K562 (cell line): ENCODE results near the gene TOR1B. TPM values are rescaled to one million over a fixed set of nuclear protein-coding genes. Genes with fewer than 3 reads are reported as not detected.
A peak's percentile ranks its signal among the peaks of the same experiment; 100 is the strongest.

Experiments used
- ARID1B ChIP-seq: fragments of 450-650 bp; IDR thresholded peaks from 2 replicates; pipeline ENCODE4 v1.6.1; 2016; ENCODE audit warnings: antibody characterized with exemption, mild to moderate bottlenecking, inconsistent platforms
- BCOR ChIP-seq: fragments of 450-650 bp; IDR thresholded peaks from 2 replicates; pipeline ENCODE4 v1.6.1; 2016
- FOXA1 ChIP-seq: fragments of 450-650 bp; IDR thresholded peaks from 2 replicates; pipeline ENCODE4 v1.6.1; 2016; ENCODE audit warnings: mild to moderate bottlenecking, borderline replicate concordance
- GTF2E2 ChIP-seq: fragments of 200-800 bp; sonication (Bioruptor generic); IDR thresholded peaks from 2 replicates; pipeline ENCODE4 v1.6.1; 2016; ENCODE audit warnings: missing genetic modification characterization, missing compliant biosample characterization
- KDM1A ChIP-seq, 2 experiments: fragments of 450-650 bp; IDR thresholded peaks; 2 replicates each; pipeline ENCODE4 v1.6.1; 2016; ENCODE audit warnings: mild to moderate bottlenecking in 2 of 2
- KLF13 ChIP-seq: fragments of 450-650 bp; IDR thresholded peaks from 2 replicates; pipeline ENCODE4 v1.6.1; 2016; ENCODE audit warnings: missing genetic modification characterization, low read depth, mild to moderate bottlenecking, missing compliant biosample characterization, moderate library complexity, borderline replicate concordance
- L3MBTL2 ChIP-seq: fragments of 450-650 bp; IDR thresholded peaks from 2 replicates; pipeline ENCODE4 v1.6.1; 2016; ENCODE audit warnings: mild to moderate bottlenecking, moderate library complexity
- MTA3 ChIP-seq: fragments of 450-650 bp; formaldehyde crosslinking; IDR thresholded peaks from 2 replicates; pipeline ENCODE4 v1.6.1; 2017; ENCODE audit warnings: mild to moderate bottlenecking, borderline replicate concordance
- NBN ChIP-seq: fragments of 450-650 bp; IDR thresholded peaks from 2 replicates; pipeline ENCODE4 v1.6.1; 2016; ENCODE audit warnings: low read depth, mild to moderate bottlenecking
- NR2C2 ChIP-seq, 2 experiments: fragments of 200-800 bp in 1 of 2; sonication (Bioruptor generic) in 1 of 2; sonication (generic) in 1 of 2; formaldehyde crosslinking in 1 of 2; IDR thresholded peaks; 2 replicates each; pipeline versions ENCODE4 v1.6.1 to v1.8.0; 2016 to 2022; ENCODE audit warnings: mild to moderate bottlenecking in 1 of 2, missing compliant biosample characterization in 1 of 2, missing genetic modification characterization in 1 of 2, missing genetic modification reagents in 1 of 2
- NRF1 ChIP-seq, 2 experiments: fragments of 450-650 bp; IDR thresholded peaks in 1 of 2; conservative IDR thresholded peaks in 1 of 2; 2 replicates each; pipeline ENCODE4 v1.6.1; 2014; ENCODE audit warnings: mild to moderate bottlenecking in 2 of 2
- PHTF2 ChIP-seq: fragments of 250-450 bp; sonication (Bioruptor Pico); IDR thresholded peaks from 2 replicates; pipeline ENCODE4 v1.5.0; 2021; ENCODE audit warnings: mild to moderate bottlenecking
- POLR2A ChIP-seq: fragments of 450-650 bp; conservative IDR thresholded peaks from 2 replicates; pipeline ENCODE4 v1.6.1; 2016
- RUNX1 ChIP-seq: sonication (generic); IDR thresholded peaks from 2 replicates; pipeline ENCODE4 v1.6.1; 2016; ENCODE audit warnings: antibody characterized with exemption, low read depth
- SRSF9 ChIP-seq: fragments of 200-400 bp; formaldehyde crosslinking; IDR thresholded peaks from 2 replicates; pipeline ENCODE4 v1.6.1; 2017; ENCODE audit warnings: low read depth, low read length, borderline replicate concordance
- TCF3 ChIP-seq: sonication (generic); formaldehyde crosslinking; IDR thresholded peaks from 2 replicates; pipeline ENCODE4 v1.4.0; 2020; ENCODE audit warnings: mild to moderate bottlenecking, missing genetic modification reagents
- YY1 ChIP-seq, 3 experiments: IDR thresholded peaks; 2 replicates each; pipeline ENCODE4 v1.6.1; 2011; ENCODE audit warnings: low read length in 2 of 3, mild to moderate bottlenecking in 2 of 3, moderate library complexity in 2 of 3, borderline replicate concordance in 1 of 3, control low read depth in 1 of 3, low read depth in 1 of 3; ENCODE audit not compliant: insufficient read depth in 3 of 3, insufficient replicate concordance in 2 of 3, control insufficient read depth in 1 of 3, insufficient read length in 1 of 3; ENCODE audit errors: extremely low read depth in 1 of 3
- ZNF174 ChIP-seq: fragments of 250-450 bp; sonication (Bioruptor Pico); IDR thresholded peaks from 2 replicates; pipeline ENCODE4 v1.4.0; 2020; ENCODE audit warnings: mild to moderate bottlenecking
- ZNF197 ChIP-seq: fragments of 200-800 bp; sonication (Bioruptor generic); IDR thresholded peaks from 2 replicates; pipeline ENCODE4 v1.6.1; 2016; ENCODE audit warnings: low read depth, missing genetic modification characterization, missing compliant biosample characterization
- polyA plus RNA-seq, 8 experiments: library from polyadenylated mRNA; depleted of rRNA in 4 of 8; stranded (reverse) in 5 of 8; unstranded in 3 of 8; fragments of >200 nt; fragmentation: Nextera tagmentation in 2 of 8; fragmentation: Illumina TruSeq in 1 of 8; extraction: Ambion mirVana in 2 of 8; extraction: Trizol in 1 of 8; gene quantifications; 2 replicates each; pipeline versions ENCODE4 v1.2.1 to v1.2.3, GENCODE V29; 2011 to 2014; ENCODE audit warnings: inconsistent platforms in 1 of 8, missing spikeins in 1 of 8
- total RNA-seq, 7 experiments: library from RNA; depleted of rRNA in 6 of 7; stranded (reverse); fragments of >200 nt in 6 of 7; fragmentation: Illumina TruSeq in 2 of 7; extraction: Trizol in 2 of 7; gene quantifications; 2 replicates each; pipeline versions ENCODE4 v1.2.1 to v1.2.3, GENCODE V29; 2011 to 2021; ENCODE audit warnings: low replicate concordance in 1 of 7
- TF ChIP-seq, protein P1 (sequence below): fragments of 200-800 bp; sonication (Bioruptor generic); IDR thresholded peaks from 2 replicates; pipeline ENCODE4 v1.6.1; 2017; ENCODE audit warnings: missing genetic modification characterization, missing compliant biosample characterization
- TF ChIP-seq, protein P2 (sequence below): fragments of 250-450 bp; sonication (Bioruptor Pico); IDR thresholded peaks from 2 replicates; pipeline ENCODE4 v1.8.0; 2021; ENCODE audit warnings: moderate library complexity, mild to moderate bottlenecking, inconsistent platforms
- TF ChIP-seq, protein P3 (sequence below): fragments of 450-650 bp; IDR thresholded peaks from 2 replicates; pipeline ENCODE4 v1.7.0; 2016; ENCODE audit warnings: borderline replicate concordance

TOR1B gene
- total and polyA plus RNA-seq, 9 of the 15 experiments (the other 6 are each of a cell fraction or from before 2014, with no cell fraction given): 4.2 to 36.5 (median 24.6) TPM

DNA sequence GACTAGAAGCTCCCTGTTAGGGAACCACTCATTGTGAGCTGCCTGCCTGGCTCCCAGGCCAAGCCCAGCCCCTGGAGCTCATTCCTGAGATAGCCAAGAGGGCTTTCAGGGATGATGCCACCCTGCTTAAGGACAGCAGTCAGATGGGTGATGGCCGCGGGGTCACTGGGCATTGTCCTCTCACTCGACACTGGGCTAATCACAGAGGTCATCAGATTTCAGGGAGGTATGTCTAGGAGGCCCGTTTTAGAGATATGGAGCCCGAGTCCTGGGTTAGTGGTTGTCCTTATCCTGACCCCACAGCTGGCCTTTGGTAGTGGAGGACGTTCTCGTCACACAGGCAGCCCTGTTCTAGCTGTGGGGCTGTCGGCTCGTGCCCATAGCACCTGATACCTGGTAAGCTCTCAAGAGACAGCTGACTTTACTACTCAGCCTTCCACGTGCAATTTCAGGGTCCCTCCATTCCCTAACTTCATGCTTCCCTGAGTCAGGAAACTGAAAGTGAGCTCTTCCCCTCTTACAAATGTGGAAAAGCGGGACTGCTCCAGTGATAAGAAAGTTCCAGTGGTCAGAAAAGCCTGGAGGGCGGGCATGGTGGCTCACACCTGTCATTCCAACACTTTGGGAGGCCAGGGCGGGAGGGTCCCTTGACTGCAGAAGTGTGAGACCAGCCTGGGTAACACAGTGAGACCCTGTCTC is 43.0 kb upstream of the TOR1B start (continued):
- TF ChIP-seq ZNF197: no peak
- peak; percentile 65 for TF ChIP-seq TCF3 (CRISPR knock-in tag)
- TF ChIP-seq NR2C2 (CRISPR knock-in tag; IDR thresholded peaks at IDR 0.05): no peak
- TF ChIP-seq NR2C2 (tag; IDR thresholded peaks at IDR 0.05): peak; percentile 74
- peak in 1 of 3 experiments; percentile 11 for TF ChIP-seq YY1 (IDR thresholded peaks at IDR 0.05; ENCODE audit: borderline replicate concordance in 1 of 3, control insufficient read depth in 1 of 3, extremely low read depth in 1 of 3, insufficient read depth in 3 of 3, insufficient read length in 1 of 3, insufficient replicate concordance in 2 of 3, low read depth in 1 of 3, low read length in 2 of 3)
- TF ChIP-seq, protein P1, sequence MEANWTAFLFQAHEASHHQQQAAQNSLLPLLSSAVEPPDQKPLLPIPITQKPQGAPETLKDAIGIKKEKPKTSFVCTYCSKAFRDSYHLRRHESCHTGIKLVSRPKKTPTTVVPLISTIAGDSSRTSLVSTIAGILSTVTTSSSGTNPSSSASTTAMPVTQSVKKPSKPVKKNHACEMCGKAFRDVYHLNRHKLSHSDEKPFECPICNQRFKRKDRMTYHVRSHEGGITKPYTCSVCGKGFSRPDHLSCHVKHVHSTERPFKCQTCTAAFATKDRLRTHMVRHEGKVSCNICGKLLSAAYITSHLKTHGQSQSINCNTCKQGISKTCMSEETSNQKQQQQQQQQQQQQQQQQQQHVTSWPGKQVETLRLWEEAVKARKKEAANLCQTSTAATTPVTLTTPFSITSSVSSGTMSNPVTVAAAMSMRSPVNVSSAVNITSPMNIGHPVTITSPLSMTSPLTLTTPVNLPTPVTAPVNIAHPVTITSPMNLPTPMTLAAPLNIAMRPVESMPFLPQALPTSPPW: no peak
- no peak for TF ChIP-seq ZNF174 (CRISPR knock-in tag)
- TF ChIP-seq SRSF9: no peak
- TF ChIP-seq, protein P2, sequence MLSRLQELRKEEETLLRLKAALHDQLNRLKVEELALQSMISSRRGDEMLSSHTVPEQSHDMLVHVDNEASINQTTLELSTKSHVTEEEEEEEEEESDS: no peak
- TF ChIP-seq, protein P3, sequence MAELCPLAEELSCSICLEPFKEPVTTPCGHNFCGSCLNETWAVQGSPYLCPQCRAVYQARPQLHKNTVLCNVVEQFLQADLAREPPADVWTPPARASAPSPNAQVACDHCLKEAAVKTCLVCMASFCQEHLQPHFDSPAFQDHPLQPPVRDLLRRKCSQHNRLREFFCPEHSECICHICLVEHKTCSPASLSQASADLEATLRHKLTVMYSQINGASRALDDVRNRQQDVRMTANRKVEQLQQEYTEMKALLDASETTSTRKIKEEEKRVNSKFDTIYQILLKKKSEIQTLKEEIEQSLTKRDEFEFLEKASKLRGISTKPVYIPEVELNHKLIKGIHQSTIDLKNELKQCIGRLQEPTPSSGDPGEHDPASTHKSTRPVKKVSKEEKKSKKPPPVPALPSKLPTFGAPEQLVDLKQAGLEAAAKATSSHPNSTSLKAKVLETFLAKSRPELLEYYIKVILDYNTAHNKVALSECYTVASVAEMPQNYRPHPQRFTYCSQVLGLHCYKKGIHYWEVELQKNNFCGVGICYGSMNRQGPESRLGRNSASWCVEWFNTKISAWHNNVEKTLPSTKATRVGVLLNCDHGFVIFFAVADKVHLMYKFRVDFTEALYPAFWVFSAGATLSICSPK: no peak
- no peak for TF ChIP-seq PHTF2 (CRISPR knock-in tag)
- TF ChIP-seq BCOR: peak; percentile 62; the same call in 1 of the 2 replicates
- peak; percentile 76 to 82 for TF ChIP-seq KDM1A (IDR thresholded peaks at IDR 0.05)
- TF ChIP-seq L3MBTL2: no peak
- TF ChIP-seq KLF13 (tag): no peak
- TF ChIP-seq POLR2A: no peak
- TF ChIP-seq MTA3: 0 out of 2 replicates have a peak, but pooled peaks have one; percentile 39
- TF ChIP-seq ARID1B: peak; percentile 68
- no peak for TF ChIP-seq FOXA1
- TF ChIP-seq NBN: no peak
- TF ChIP-seq NRF1 (conservative IDR thresholded peaks at IDR 0.05 in 1 of 2, IDR thresholded peaks at IDR 0.05 in 1 of 2): no peak
- TF ChIP-seq GTF2E2 (tag): 0 out of 2 replicates have a peak, but pooled peaks have one; percentile 35
- no peak for TF ChIP-seq RUNX1
